H1 (cell line): Measurements from ENCODE around the gene C1QL2. TPM values are rescaled to one million over a fixed set of nuclear protein-coding genes. Genes with fewer than 3 reads are reported as not detected.

ENCODE experiments used
- CTCF ChIA-PET: fragments of 300-600 bp; sonication (Branson Sonifier 250); formaldehyde crosslinking; loops from one replicate; lab custom pipeline; 2021; ENCODE audit not compliant: partially characterized antibody; lab: Charles Lee
- POLR2A ChIA-PET: fragments of 300-600 bp; sonication (Branson Sonifier 250); formaldehyde crosslinking; loops from one replicate; lab custom pipeline; 2021; ENCODE audit warnings: inconsistent platforms; ENCODE audit not compliant: partially characterized antibody; lab: Charles Lee
- DNase-seq, 2 experiments: peaks; one replicate each; pipeline versions ENCODE4 v3.0.0 to v3.0.0-alpha.2; 2010 to 2022; ENCODE audit warnings: low spot score in 2 of 2, low read depth in 1 of 2, mixed read lengths in 1 of 2
- FAIRE-seq: peaks from 2 replicates; lab custom pipeline; 2011; peaks lifted over from hg19 to GRCh38; lab: Jason Lieb, UNC
- H2AFZ ChIP-seq: 2 replicates; pipeline ENCODE4 v1.8.1; 2012; ENCODE audit warnings: low read length, inconsistent platforms
- H2AK5ac ChIP-seq: 2 replicates; pipeline ENCODE4 v1.6.1; 2013; ENCODE audit warnings: low read depth, low read length
- H2BK120ac ChIP-seq: replicated peaks from 2 replicates; pipeline ENCODE3; 2013; ENCODE audit warnings: low read depth, low read length, inconsistent platforms
- H2BK12ac ChIP-seq: 2 replicates; pipeline ENCODE4 v1.6.1; 2013; ENCODE audit warnings: low read depth, low read length
- H2BK15ac ChIP-seq: 2 replicates; pipeline ENCODE4 v1.6.1; 2013; ENCODE audit warnings: low read length
- H2BK20ac ChIP-seq: 2 replicates; pipeline ENCODE4 v1.6.1; 2013; ENCODE audit warnings: low read length
- H2BK5ac ChIP-seq: 2 replicates; pipeline ENCODE4 v1.6.1; 2013; ENCODE audit warnings: low read depth, low read length
- H3K14ac ChIP-seq: 2 replicates; pipeline ENCODE4 v1.6.1; 2013; ENCODE audit warnings: inconsistent platforms; ENCODE audit not compliant: insufficient read length
- H3K18ac ChIP-seq: 2 replicates; pipeline ENCODE4 v1.6.1; 2013; ENCODE audit warnings: low read length; ENCODE audit errors: extremely low read depth
- H3K23ac ChIP-seq: 2 replicates; pipeline ENCODE4 v1.6.1; 2013; ENCODE audit warnings: inconsistent platforms; ENCODE audit not compliant: insufficient read length
- H3K23me2 ChIP-seq: 2 replicates; pipeline ENCODE4 v1.6.1; 2013; ENCODE audit warnings: low read depth, low read length
- H3K27ac ChIP-seq: 2 replicates; pipeline ENCODE4 v1.6.1; 2011; ENCODE audit warnings: low read depth, low read length, inconsistent platforms
- H3K27me3 ChIP-seq, 4 experiments: replicated peaks in 1 of 4; 1 replicate in 1 of 4; 2 replicates in 3 of 4; pipeline versions ENCODE4 v1.6.1 to v1.8.1; 2011 to 2013; ENCODE audit warnings: low read length in 3 of 4, mild to moderate bottlenecking in 3 of 4, inconsistent platforms in 2 of 4, mixed read lengths in 2 of 4, moderate library complexity in 1 of 4; ENCODE audit not compliant: control insufficient read depth in 3 of 4, insufficient read depth in 3 of 4; ENCODE audit errors: extremely low read depth in 1 of 4
- H3K36me3 ChIP-seq, 4 experiments: 2 replicates each; pipeline versions ENCODE4 v1.6.1 to v1.8.1; 2011 to 2013; ENCODE audit warnings: mild to moderate bottlenecking in 4 of 4, low read length in 3 of 4, moderate library complexity in 2 of 4, control low read depth in 1 of 4, inconsistent platforms in 1 of 4; ENCODE audit not compliant: insufficient read depth in 4 of 4, control insufficient read depth in 2 of 4
- H3K4ac ChIP-seq: replicated peaks from 2 replicates; pipeline ENCODE3; 2013; ENCODE audit warnings: low read length, low read depth, mixed read lengths, inconsistent platforms; ENCODE audit not compliant: insufficient read length
- H3K4me1 ChIP-seq, 4 experiments: replicated peaks in 1 of 4; 1 replicate in 1 of 4; 2 replicates in 3 of 4; pipeline versions ENCODE4 v1.6.1 to v1.8.1; 2011 to 2013; ENCODE audit warnings: low read length in 3 of 4, inconsistent platforms in 2 of 4, mixed read lengths in 1 of 4; ENCODE audit not compliant: insufficient read depth in 4 of 4, control insufficient read depth in 3 of 4
- H3K4me2 ChIP-seq, 2 experiments: 2 replicates each; pipeline versions ENCODE4 v1.6.1 to v1.8.1; 2011 to 2013; ENCODE audit warnings: low read depth in 2 of 2, low read length in 2 of 2, control low read depth in 1 of 2, inconsistent platforms in 1 of 2, mild to moderate bottlenecking in 1 of 2; ENCODE audit not compliant: insufficient read depth in 1 of 2
- H3K4me3 ChIP-seq, 4 experiments: fragments of 200-600, 300-600 bp in 1 of 4; sonication (generic), shearing (Covaris generic), sonication (Bioruptor Twin) in 1 of 4; 2 replicates each; pipeline versions ENCODE4 v1.5.1 to v1.8.1; 2011 to 2016; ENCODE audit warnings: low read length in 4 of 4, low read depth in 3 of 4, control low read depth in 2 of 4, inconsistent platforms in 2 of 4, mild to moderate bottlenecking in 2 of 4, mixed read lengths in 1 of 4, moderate library complexity in 1 of 4; ENCODE audit not compliant: insufficient read depth in 2 of 4; ENCODE audit errors: extremely low read depth in 1 of 4
- H3K56ac ChIP-seq: replicated peaks from 2 replicates; pipeline ENCODE3; 2013; ENCODE audit warnings: low read depth, mild to moderate bottlenecking, mixed read lengths, low read length, inconsistent platforms; ENCODE audit not compliant: insufficient read length
- H3K79me1 ChIP-seq: 2 replicates; pipeline ENCODE4 v1.6.1; 2013; ENCODE audit warnings: low read depth, low read length, control low read depth
- H3K79me2 ChIP-seq, 2 experiments: 2 replicates each; pipeline versions ENCODE4 v1.6.1 to v1.8.1; 2012 to 2013; ENCODE audit warnings: low read length in 2 of 2, mild to moderate bottlenecking in 2 of 2, inconsistent platforms in 1 of 2; ENCODE audit not compliant: insufficient read depth in 2 of 2, control insufficient read depth in 1 of 2
- H3K9ac ChIP-seq, 4 experiments: replicated peaks in 1 of 4; 1 replicate in 1 of 4; 2 replicates in 3 of 4; pipeline versions ENCODE4 v1.6.1 to v1.8.1; 2011 to 2013; ENCODE audit warnings: low read depth in 3 of 4, low read length in 3 of 4, control low read depth in 2 of 4, mild to moderate bottlenecking in 2 of 4, moderate library complexity in 2 of 4, inconsistent platforms in 1 of 4; ENCODE audit errors: extremely low read depth in 1 of 4
- H3K9me3 ChIP-seq, 2 experiments: 2 replicates each; pipeline versions ENCODE4 v1.6.1 to v1.8.1; 2012 to 2013; ENCODE audit warnings: mild to moderate bottlenecking in 2 of 2, moderate library complexity in 2 of 2, control low read depth in 1 of 2, inconsistent platforms in 1 of 2, low read depth in 1 of 2, low read length in 1 of 2, mixed read lengths in 1 of 2; ENCODE audit not compliant: insufficient read depth in 2 of 2
- H4K20me1 ChIP-seq, 2 experiments: replicated peaks in 1 of 2; 2 replicates each; pipeline versions ENCODE3 to v1.8.1; 2011 to 2013; ENCODE audit warnings: inconsistent platforms in 2 of 2, low read length in 2 of 2, mild to moderate bottlenecking in 1 of 2; ENCODE audit not compliant: insufficient read depth in 2 of 2, control insufficient read depth in 1 of 2
- H4K5ac ChIP-seq: 2 replicates; pipeline ENCODE4 v1.6.1; 2013; ENCODE audit warnings: low read length, low read depth, mixed read lengths, inconsistent platforms; ENCODE audit not compliant: insufficient read length
- H4K8ac ChIP-seq: 2 replicates; pipeline ENCODE4 v1.8.0; 2013; ENCODE audit warnings: mild to moderate bottlenecking, moderate library complexity, low read length, inconsistent platforms; ENCODE audit not compliant: insufficient read depth; ENCODE audit errors: extremely low read depth
- H4K91ac ChIP-seq: replicated peaks from 2 replicates; pipeline ENCODE3; 2013; ENCODE audit warnings: low read length, mixed read lengths, inconsistent platforms; ENCODE audit not compliant: insufficient read length
- CHD1 ChIP-seq: IDR thresholded peaks from 2 replicates; pipeline ENCODE4 v1.6.1; 2012; ENCODE audit warnings: low read depth, low read length, improper control_type of control experiment
- CTBP2 ChIP-seq: IDR thresholded peaks from 2 replicates; pipeline ENCODE4 v1.7.0; 2011; ENCODE audit warnings: borderline replicate concordance, mild to moderate bottlenecking, moderate library complexity, mixed read lengths, low read length; ENCODE audit not compliant: insufficient read depth, insufficient read length
- GABPA ChIP-seq: IDR thresholded peaks from 2 replicates; pipeline ENCODE4 v1.6.1; 2011; ENCODE audit warnings: mild to moderate bottlenecking, low read length, moderate library complexity, borderline replicate concordance; ENCODE audit not compliant: insufficient read depth
- JUN ChIP-seq: IDR thresholded peaks from 2 replicates; pipeline ENCODE4 v1.6.1; 2011; ENCODE audit warnings: low read depth, mild to moderate bottlenecking, improper control_type of control experiment, low read length
- KDM5A ChIP-seq: fragments of 200-600 bp; IDR thresholded peaks from 2 replicates; pipeline ENCODE4 v1.7.1; 2012; ENCODE audit warnings: mild to moderate bottlenecking, low read length, inconsistent platforms, mixed read lengths
- RAD21 ChIP-seq, 2 experiments: IDR thresholded peaks in 1 of 2; conservative IDR thresholded peaks in 1 of 2; 2 replicates each; pipeline ENCODE4 v1.6.1; 2011; ENCODE audit warnings: low read depth in 2 of 2, low read length in 2 of 2, improper control_type of control experiment in 1 of 2, inconsistent platforms in 1 of 2, mild to moderate bottlenecking in 1 of 2, moderate library complexity in 1 of 2
- SIRT6 ChIP-seq: IDR thresholded peaks from one replicate; pipeline ENCODE4 v1.7.1; 2012; ENCODE audit warnings: low read length, inconsistent platforms
- SIX5 ChIP-seq: IDR thresholded peaks from 2 replicates; pipeline ENCODE4 v1.6.1; 2011; ENCODE audit warnings: mild to moderate bottlenecking, low read depth, low read length
- TBP ChIP-seq: IDR thresholded peaks from 2 replicates; pipeline ENCODE4 v1.6.1; 2011; ENCODE audit warnings: low read depth, low read length, improper control_type of control experiment
- ZNF274 ChIP-seq: IDR thresholded peaks from 2 replicates; pipeline ENCODE4 v1.7.0; 2012; ENCODE audit warnings: low read length, borderline replicate concordance; ENCODE audit errors: extremely low read depth
- WGBS, 2 experiments: shearing (Covaris generic) in 1 of 2; methylation state at CpG; one replicate each; pipeline versions ENCODE4 v1.1.6 to v1.1.7; 2013 to 2015; ENCODE audit warnings: low lambda C conversion rate in 2 of 2, mixed read lengths in 2 of 2, inconsistent platforms in 1 of 2, low coverage in 1 of 2, missing lambda C conversion rate in 1 of 2; ENCODE audit not compliant: insufficient replicate concordance in 2 of 2, insufficient coverage in 1 of 2, insufficient read length in 1 of 2; ENCODE audit errors: extremely low coverage in 1 of 2, missing lambda C conversion rate in 1 of 2; 5-methylcytosine and 5-hydroxymethylcytosine counted together
- polyA plus RNA-seq, 7 experiments: library from polyadenylated mRNA; depleted of rRNA in 3 of 7; stranded (reverse) in 5 of 7; unstranded in 2 of 7; fragments of >200 nt in 5 of 7; fragments of 200-250 nt in 2 of 7; gene quantifications; 1 replicate in 5 of 7; 2 replicates in 1 of 7; 4 replicates in 1 of 7; pipeline versions ENCODE4 v1.2.1 to v1.2.3, GENCODE V29; 2011 to 2013; ENCODE audit warnings: missing spikeins in 2 of 7, mixed read lengths in 2 of 7
- total RNA-seq: library from RNA; stranded (reverse); fragmentation: NEBNext Ultra II Directional; extraction: Animal tissue kit (Norgen Biotek cat#: 25700); gene quantifications from 2 replicates; pipeline ENCODE4 v1.2.1, GENCODE V29; 2021

C1QL2 gene
- total and polyA plus RNA-seq, 2 of the 8 experiments (the other 6 are each of a cell fraction or from before 2014, with no cell fraction given) = 0.80 to 0.88 TPM

GRCh38 chr2:119137502-119137901 lies 21.0 kb downstream of the C1QL2 start:
- DNase-seq = no peak
- Histone ChIP-seq H3K4me1 (peaks cover 0 to 6% (median 0%) of the 10 kb centered on the region in 4 experiments; a peak in 2 of 7 replicates), H2BK12ac (peak overlapping the region; percentile 68; the same call in 1 of the 2 replicates), H3K23me2 (no peaks in the 10 kb centered on the region), H2BK20ac (no peak overlapping the region; the same call in 1 of the 2 replicates), H2BK5ac (no peak overlapping the region), H2AFZ (no peak overlapping the region), H3K9ac (no peak overlapping the region), H2BK120ac (no peak overlapping the region), H3K79me1 (no peaks in the 10 kb centered on the region), H3K14ac (no peak overlapping the region), H4K5ac (no peak overlapping the region), H3K9me3 (no peaks in the 10 kb centered on the region), H3K4ac (no peak overlapping the region), H3K79me2 (no peaks in the 10 kb centered on the region), H3K27me3 (no peaks in the 10 kb centered on the region), H3K4me2 (no peak overlapping the region), H2AK5ac (no peak overlapping the region), H3K36me3 (no peaks in the 10 kb centered on the region), H3K18ac (no peak overlapping the region), H3K23ac (no peak overlapping the region), H4K20me1 (no peaks in the 10 kb centered on the region), H4K91ac (peak overlapping the region; percentile 48), H3K27ac (no peak overlapping the region), H3K56ac (no peak overlapping the region), H3K4me3 (no peak overlapping the region), H4K8ac (no peak overlapping the region), H2BK15ac (0 out of 2 replicates have a peak overlapping the region, but pooled peaks have one; percentile 41)
- 80% methylated on average over 11 of the region's 11 CpGs; no CpG with 5 or more reads in 1 of the 2 experiments for WGBS, 2 experiments
- CTCF ChIA-PET = interaction anchor here (0.6 to 18.5 kb wide), 8 partner anchors 10 to 254 kb away, joined by 3 to 198 read pairs (median 4); no protein-coding TSS in a partner anchor
- POLR2A ChIA-PET = interaction anchor here (0.8 to 1.6 kb wide), 4 partner anchors 11 to 250 kb away, joined by 3 read pairs; no protein-coding TSS in a partner anchor
- FAIRE-seq = no peak
- TF ChIP-seq GABPA = no peak
- TF ChIP-seq ZNF274 = no peak
- TF ChIP-seq SIX5 = no peak
- no peak for TF ChIP-seq RAD21 (IDR thresholded peaks at IDR 0.05 in 1 of 2, conservative IDR thresholded peaks at IDR 0.05 in 1 of 2; ENCODE audit: low read depth in 2 of 2, low read length in 2 of 2)
- no peak for TF ChIP-seq CHD1
- no peak for TF ChIP-seq JUN
- no peak for TF ChIP-seq KDM5A
- no peak for TF ChIP-seq CTBP2
- no peak for TF ChIP-seq SIRT6
- no peak for TF ChIP-seq TBP
